Activated CD4-positive, CD25-positive, alpha-beta regulatory T cell treated with anti-CD3 and anti-CD28 coated beads, Interleukin-2, amount 50 U/mL, for 16 hours (primary cell): ENCODE results near the gene GABPB2.

Source experiments
- DNase-seq: peaks from one replicate; pipeline ENCODE4 v3.0.0-alpha.2; 2020; ENCODE audit warnings: low read depth, low spot score

Gene GABPB2

GRCh38 chr1:151133018-151133806, 62.7 kb downstream of the GABPB2 start:
- no peak for DNase-seq

GRCh38 chr1:151134396-151134795, 63.8 kb downstream of the GABPB2 start:
- no peak for DNase-seq

GRCh38 chr1:151134991-151135390, 64.4 kb downstream of the GABPB2 start:
- DNase-seq, result no peak

- DNase-seq, result no peak
These were observed 65.1 kb downstream of the GABPB2 start for GRCh38 chr1:151135433-151136385.

- no peak for DNase-seq
These were observed 67.2 kb downstream of the GABPB2 start for GRCh38 chr1:151137789-151138188.

GRCh38 chr1:151142411-151143056, 72.0 kb downstream of the GABPB2 start:
- DNase-seq, result no peak

GRCh38 chr1:151143057-151143435, 72.5 kb downstream of the GABPB2 start:
- DNase-seq, result no peak

GRCh38 chr1:151143986-151144385, 73.4 kb downstream of the GABPB2 start:
- DNase-seq, result no peak

GRCh38 chr1:151144474-151145303, 74.1 kb downstream of the GABPB2 start:
- DNase-seq, result no peak

GRCh38 chr1:151145304-151146071, 74.9 kb downstream of the GABPB2 start:
- no peak for DNase-seq

- no peak for DNase-seq
These were observed 75.5 kb downstream of the GABPB2 start for GRCh38 chr1:151146072-151146411.

- DNase-seq, result peak; percentile 79
These were observed 76.0 kb downstream of the GABPB2 start, which contains the start of gene SEMA6C for GRCh38 chr1:151146412-151147131. Gene SEMA6C (minus strand): TSS chr1:151146631. CDS start chr1:151142621, 4,010 bp downstream.

- no peak for DNase-seq
These were observed 76.6 kb downstream of the GABPB2 start for GRCh38 chr1:151147132-151147503.

- DNase-seq, result no peak
These were observed 77.1 kb downstream of the GABPB2 start for GRCh38 chr1:151147665-151148064.

- peak; percentile 38 for DNase-seq
These were observed 85.9 kb downstream of the GABPB2 start, which contains the start of gene TNFAIP8L2 for GRCh38 chr1:151156515-151156819. Gene TNFAIP8L2 (plus strand): TSS chr1:151156649. CDS start chr1:151158698, 2,049 bp downstream.

GRCh38 chr1:151157067-151157531, 86.5 kb downstream of the GABPB2 start:
- DNase-seq, result peak; percentile 23

- DNase-seq, result no peak
These were observed 87.8 kb downstream of the GABPB2 start for GRCh38 chr1:151158326-151158725.

- DNase-seq, result no peak
These were observed 88.2 kb downstream of the GABPB2 start for GRCh38 chr1:151158751-151159251.

- DNase-seq, result no peak
These were observed 88.8 kb downstream of the GABPB2 start for GRCh38 chr1:151159373-151159772.
